SHP77 treated with DMSO at 0.1 percent for 48 hours (cell line): ENCODE data around the gene UBN1.

ENCODE experiments used
- DNase-seq: peaks from one replicate; lab custom pipeline; 2025; lab: John Stamatoyannopoulos, UW

The UBN1 gene

GRCh38 chr16:4904108-4904941, 57.0 kb downstream of the UBN1 start:
- DNase-seq = no peak

DNA sequence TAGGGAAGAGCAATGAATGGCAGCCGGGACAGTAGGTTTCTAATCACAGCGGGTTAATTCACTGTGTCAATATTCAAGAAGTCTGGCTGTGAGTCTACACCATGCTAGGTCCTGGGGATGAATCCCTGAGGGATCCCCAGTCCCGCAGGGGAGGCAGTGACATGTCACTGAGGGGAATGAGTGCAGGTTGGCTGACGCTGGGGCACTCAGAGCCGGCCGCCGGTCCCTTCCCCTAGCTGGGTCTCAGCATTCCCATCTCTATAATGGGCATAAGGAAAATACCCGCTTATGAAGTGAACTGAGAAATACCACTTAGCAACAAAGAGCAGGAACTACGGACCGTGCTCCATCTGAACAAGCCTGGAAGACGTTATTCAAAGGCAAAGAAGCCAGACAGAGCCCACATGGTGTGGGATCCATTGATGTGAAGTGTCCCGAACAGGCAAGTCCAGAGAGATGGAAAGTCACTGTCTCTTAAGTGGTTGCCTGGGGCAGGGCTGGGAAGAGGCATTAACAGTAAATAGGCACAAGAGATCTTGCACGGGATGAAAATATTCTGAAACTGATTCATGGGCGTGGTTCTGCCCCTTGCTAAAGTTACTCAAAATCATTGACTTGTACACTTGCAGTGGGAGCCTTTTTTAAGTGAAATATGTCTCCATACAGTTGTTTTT, 57.8 kb downstream of the UBN1 start:
- no peak for DNase-seq

DNA sequence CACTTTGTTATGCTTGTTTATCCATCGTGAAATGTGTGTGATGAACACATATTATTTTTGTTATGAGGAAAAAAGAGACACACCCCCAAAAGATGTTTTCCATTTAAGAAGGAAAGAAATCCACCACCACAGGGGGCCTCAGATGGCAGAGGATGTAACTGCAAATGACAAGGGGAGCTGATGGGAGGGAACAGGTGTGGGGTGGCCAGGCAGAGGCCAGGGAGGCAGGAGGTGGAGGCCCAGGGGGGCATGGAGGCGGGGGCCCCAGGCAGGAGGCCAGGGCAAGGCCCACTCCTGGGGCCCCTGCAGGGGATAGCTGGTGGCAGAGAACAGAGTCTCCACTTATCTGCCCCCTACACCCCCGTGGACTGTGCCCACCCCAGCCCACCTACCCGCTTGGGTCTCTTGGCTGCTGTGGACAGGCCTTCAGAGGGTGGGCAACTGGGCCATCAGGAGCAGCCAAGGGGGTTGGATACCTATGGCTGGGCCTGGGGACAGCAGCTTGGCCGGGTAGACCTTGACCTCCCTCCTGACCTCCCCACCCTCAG, 61.6 kb downstream of the UBN1 start:
- DNase-seq = no peak

GRCh38 chr16:4909825-4910224, 62.5 kb downstream of the UBN1 start:
- no peak for DNase-seq

- no peak for DNase-seq
Measured at GRCh38 chr16:4910828-4911227, 63.5 kb downstream of the UBN1 start.

DNA sequence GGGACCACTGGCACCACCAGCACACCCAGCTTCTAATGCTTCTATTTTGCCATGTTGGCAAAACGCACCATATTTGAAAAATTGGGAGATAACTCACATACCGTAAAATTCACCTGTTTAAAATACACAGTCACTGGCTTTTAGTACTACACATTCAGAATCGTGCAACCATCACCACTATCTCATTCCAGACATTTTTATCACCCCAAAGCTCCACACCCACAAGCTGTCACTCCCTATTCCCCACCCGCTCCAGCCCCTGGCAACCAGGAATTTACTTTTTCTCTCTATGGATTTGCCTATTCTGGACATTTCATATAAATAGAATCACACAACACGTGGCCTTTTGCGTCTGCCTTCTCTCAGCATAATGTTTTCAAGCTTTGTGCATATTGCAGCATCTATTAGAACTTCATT, 64.7 kb downstream of the UBN1 start:
- DNase-seq = no peak

- DNase-seq = no peak
Measured at GRCh38 chr16:4913130-4913773, 66.0 kb downstream of the UBN1 start.

DNA sequence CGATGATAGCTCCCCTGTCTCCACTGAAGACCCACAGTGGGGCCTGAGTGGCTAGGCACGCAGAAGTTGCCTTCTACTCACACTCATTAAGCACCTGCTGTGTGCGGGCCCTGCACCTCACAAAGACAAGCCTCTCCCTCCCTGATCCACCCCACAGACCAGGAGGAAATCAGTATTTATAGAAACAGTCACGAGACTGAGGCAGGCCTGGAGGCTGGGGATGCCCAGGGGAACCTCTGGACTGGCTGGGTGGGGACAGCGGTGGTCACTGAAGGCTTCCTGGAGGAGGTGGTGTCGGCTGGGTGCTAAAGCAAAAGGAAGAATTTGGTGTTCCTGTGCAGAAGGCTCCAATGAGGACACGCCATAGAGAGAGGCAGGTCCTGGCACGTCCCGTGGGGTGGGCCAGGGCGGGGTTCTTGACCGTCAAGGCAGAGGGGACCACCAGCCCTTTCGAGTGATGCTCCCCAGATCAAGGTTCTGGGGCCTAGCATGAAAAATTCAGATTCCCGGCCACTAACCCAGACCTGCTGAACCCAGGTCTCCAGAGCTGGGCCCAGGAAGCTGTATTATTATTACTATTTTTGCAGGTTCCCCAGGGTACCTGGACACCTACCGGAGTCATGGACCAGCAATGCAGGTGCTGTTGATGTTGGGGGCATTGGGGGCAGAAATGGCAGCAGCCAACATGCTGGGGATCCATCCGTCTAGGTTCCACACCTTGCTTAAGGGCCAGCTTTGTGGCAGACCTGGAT, 66.7 kb downstream of the UBN1 start:
- no peak for DNase-seq

DNA sequence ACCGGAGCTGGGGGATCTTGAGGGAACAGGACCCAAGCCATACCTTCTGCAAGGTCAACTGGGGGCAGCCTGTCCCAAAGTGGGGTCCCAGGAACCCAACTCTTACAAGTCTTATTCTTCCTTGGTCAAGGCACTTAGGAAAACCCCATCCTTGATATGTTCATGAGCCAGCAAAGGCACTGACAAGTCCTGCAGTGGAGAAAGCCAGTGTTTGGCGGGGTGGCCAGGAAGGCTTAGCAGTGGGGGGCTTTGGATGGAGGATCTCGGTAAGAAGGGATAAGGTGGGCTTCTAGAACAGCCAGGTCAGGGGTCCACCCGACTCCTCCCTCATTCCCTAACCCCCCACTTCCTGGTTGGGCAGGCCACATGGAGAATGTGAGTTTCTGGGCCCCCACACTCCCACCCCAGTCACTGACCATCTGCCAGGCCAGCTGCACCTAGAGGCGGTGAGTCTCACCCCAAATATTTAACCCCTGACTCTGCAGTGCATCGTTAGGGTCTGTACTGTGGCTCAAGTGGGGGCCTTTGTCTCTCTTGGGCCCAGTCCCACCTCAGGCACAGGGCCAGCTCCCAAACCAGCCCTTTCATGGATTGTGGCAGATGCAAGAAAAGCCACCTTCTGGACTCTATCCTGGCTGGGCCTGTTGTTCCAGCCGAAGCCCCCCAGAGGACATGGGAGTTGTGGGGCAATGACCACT, 67.4 kb downstream of the UBN1 start:
- no peak for DNase-seq

- no peak for DNase-seq
Measured at GRCh38 chr16:4915226-4915761, 68.0 kb downstream of the UBN1 start.

DNA sequence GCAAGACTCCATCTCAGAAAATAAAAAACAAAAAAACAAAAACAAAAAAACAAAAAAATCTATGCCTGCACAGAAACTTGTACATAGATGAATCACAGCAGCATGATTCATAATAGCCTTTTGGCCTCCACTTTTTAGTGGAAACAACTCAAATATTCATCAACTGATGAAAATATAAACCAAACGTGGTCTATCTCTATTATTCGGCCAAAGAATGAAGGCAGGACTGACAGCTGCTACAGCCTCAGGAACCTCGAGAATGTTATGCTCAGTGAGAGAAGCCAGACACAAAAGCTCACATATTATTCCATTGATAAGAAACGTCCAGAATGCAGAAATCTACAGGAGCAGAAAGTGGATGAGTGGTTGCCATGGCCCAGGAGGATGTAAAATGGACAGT, 69.8 kb downstream of the UBN1 start:
- no peak for DNase-seq

GRCh38 chr16:4918781-4919251, 71.5 kb downstream of the UBN1 start:
- DNase-seq = no peak

- DNase-seq = no peak
Measured at GRCh38 chr16:4920826-4921225, 73.5 kb downstream of the UBN1 start.

- DNase-seq = no peak
Measured at GRCh38 chr16:4922721-4923342, 75.6 kb downstream of the UBN1 start.

DNA sequence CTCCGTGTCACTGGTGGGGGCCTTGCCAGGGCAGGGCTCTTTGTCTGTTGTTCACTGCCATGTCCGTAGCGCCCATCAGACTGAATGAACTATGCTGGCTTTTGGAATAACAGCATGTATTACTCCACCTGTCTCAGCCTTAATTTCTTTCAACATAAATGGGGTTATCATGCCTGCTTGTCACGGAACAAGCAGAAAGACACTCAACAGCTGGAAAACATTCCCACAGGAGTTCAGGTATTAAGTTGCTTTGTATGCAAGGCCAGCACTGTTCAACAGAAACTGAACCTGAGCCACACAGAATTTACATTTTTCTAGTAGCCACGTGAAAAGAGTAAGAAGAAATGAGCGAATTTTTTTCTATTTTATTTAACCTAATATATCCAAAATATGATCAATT, 76.6 kb downstream of the UBN1 start:
- DNase-seq = no peak

DNA sequence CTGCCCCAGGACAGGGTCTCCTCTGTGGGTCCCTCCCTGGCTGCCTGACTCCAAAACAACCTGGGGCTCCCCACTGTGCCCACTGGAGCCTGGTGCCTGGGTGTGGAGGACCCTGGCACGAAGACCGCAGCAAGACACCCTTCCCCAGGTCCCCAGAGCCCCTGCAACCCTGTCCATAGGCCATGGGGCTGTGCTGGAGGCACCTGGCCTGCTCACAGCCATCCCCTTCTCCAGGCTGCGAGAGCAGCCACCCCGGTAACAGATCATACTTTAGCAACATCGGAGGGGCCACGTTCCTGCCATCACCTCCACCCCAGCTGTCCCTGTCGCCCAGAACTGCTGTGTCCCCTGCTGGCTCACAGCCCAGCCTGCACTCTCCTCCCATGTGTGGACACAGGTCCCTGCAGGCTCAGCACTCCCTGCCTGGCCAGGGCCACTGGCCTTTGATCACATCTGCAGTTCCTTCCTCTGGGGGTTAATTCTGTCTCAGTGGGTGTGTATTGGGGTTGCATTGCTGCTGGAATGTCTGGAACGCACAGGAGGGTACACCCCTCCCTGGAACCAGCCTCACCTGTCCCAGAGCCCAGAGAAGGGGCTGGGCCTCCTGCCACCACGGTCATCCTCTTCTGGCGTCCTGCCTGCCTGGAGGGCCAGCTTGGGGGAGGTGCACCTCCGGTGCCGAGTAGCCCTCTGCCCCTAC, 77.5 kb downstream of the UBN1 start:
- DNase-seq = peak; percentile 19

- no peak for DNase-seq
Measured at GRCh38 chr16:4925293-4925607, 78.0 kb downstream of the UBN1 start.

- DNase-seq = no peak
Measured at GRCh38 chr16:4925791-4926190, 78.5 kb downstream of the UBN1 start.

DNA sequence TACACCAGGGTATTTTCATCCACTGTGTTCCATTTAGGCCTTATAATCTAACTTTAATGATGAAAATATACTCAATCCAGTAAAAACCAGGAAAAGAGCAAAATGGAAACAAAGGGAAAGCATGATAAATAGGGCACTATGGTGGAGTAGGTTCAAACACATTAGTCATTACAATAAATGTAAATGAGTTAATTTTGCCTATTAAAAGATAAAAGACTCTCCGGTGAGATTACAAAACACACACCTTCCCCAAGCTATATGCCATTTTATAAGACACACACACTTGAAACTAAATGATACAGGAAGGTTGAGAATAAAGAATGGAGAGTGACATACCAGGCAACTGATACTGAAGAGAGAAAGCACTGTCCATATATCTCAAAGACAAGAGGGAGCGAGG, 79.6 kb downstream of the UBN1 start:
- DNase-seq = no peak

GRCh38 chr16:4927661-4928060, 80.4 kb downstream of the UBN1 start:
- no peak for DNase-seq
